ENCODE measurements around the gene MRO. TPM values are rescaled to one million over a fixed set of nuclear protein-coding genes. Genes with fewer than 3 reads are reported as not detected.

Gene MRO
- total RNA-seq, 6 experiments from 2014 or later, result not detected

DNA sequence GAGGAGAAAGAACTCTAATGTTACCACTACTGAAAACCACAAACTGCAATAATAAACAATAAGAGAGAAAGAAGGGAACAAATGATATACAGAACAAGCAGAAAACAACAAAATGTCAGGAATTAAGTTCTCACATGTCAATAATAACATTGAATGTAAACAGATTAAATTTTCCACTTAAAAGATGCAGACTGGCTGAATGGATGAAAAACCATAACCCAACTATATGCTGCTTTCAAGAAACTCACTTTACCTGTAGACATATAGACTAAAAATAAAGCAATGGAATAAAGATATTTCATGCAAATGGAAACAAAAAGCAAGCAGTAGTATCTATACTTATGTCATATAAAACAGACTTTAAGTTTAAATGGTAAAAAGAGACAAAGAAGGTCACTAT is 50.4 kb downstream of the MRO start:
- no peak for DNase-seq
- Mint-ChIP-seq H3K36me3 (ENCODE audit: low read depth) (no peaks in the 10 kb centered on the region), H3K27ac (no peak overlapping the region), H3K27me3 (ENCODE audit: insufficient read depth) (peaks cover 4% of the 10 kb centered on the region), H3K4me1 (ENCODE audit: low read depth) (no peaks in the 10 kb centered on the region), H3K4me3 (no peak overlapping the region), H3K9me3 (peaks cover 25% of the 10 kb centered on the region)
- TF ChIP-seq, protein P1, sequence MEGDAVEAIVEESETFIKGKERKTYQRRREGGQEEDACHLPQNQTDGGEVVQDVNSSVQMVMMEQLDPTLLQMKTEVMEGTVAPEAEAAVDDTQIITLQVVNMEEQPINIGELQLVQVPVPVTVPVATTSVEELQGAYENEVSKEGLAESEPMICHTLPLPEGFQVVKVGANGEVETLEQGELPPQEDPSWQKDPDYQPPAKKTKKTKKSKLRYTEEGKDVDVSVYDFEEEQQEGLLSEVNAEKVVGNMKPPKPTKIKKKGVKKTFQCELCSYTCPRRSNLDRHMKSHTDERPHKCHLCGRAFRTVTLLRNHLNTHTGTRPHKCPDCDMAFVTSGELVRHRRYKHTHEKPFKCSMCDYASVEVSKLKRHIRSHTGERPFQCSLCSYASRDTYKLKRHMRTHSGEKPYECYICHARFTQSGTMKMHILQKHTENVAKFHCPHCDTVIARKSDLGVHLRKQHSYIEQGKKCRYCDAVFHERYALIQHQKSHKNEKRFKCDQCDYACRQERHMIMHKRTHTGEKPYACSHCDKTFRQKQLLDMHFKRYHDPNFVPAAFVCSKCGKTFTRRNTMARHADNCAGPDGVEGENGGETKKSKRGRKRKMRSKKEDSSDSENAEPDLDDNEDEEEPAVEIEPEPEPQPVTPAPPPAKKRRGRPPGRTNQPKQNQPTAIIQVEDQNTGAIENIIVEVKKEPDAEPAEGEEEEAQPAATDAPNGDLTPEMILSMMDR (IDR thresholded peaks at IDR 0.05), result no peak

DNA sequence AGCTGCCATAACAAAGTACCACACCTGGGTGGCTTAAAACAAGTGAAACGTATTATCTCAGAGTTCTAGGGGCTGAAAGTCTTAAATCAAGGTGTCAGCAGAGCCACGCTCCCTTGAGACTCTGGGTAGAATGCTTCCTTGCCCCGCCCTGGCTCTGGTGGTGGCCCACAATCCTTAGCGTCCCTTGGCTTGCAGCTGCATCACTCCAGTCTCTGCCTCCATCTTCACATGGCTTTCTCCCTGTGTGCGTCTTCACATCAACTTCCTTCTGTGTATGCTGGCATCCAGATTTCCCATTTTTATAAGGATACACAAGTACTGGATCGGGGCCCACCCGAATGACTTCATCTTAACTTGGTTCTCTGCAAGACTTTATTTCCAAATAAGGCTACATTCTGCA is 62.5 kb downstream of the MRO start:
- Mint-ChIP-seq H3K4me3 (no peak overlapping the region), H3K4me1 (ENCODE audit: low read depth) (no peaks in the 10 kb centered on the region), H3K9me3 (no peaks in the 10 kb centered on the region; the same call in 1 of the 2 replicates), H3K27ac (no peak overlapping the region), H3K27me3 (ENCODE audit: insufficient read depth) (no peaks in the 10 kb centered on the region), H3K36me3 (ENCODE audit: low read depth) (no peaks in the 10 kb centered on the region)
- TF ChIP-seq, protein P1 (IDR thresholded peaks at IDR 0.05), result no peak
- no peak for DNase-seq

DNA sequence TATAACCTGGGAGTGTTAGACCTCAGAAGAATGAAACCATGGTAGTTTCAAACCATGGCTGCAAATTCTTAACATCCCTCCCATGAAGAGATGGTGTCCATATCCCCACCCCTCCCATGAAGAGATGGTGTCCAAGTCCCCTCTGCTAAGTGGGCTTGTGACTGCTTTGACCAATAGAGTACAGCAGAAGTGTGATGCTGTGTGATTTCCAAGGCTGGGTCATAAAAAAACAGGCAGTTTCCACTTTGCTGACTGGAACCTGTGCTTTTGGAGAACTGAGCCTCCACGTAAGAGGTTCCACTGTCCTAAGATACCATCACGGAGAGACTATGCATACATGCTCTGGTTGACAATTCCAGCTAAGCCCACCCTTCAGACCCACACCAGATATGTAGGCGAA is 65.5 kb downstream of the MRO start:
- no peaks in the 10 kb centered on the region; the same call in 1 of the 2 replicates for H3K9me3 Mint-ChIP-seq
- no peak overlapping the region for H3K4me3 Mint-ChIP-seq
- no peaks in the 10 kb centered on the region for H3K4me1 Mint-ChIP-seq (ENCODE audit: low read depth)
- TF ChIP-seq, protein P1 (IDR thresholded peaks at IDR 0.05), result no peak
- peaks cover 2% of the 10 kb centered on the region; the same call in 1 of the 2 replicates for H3K27me3 Mint-ChIP-seq (ENCODE audit: insufficient read depth)
- no peak overlapping the region for H3K27ac Mint-ChIP-seq
- DNase-seq, result no peak
- no peaks in the 10 kb centered on the region for H3K36me3 Mint-ChIP-seq (ENCODE audit: low read depth)

DNA sequence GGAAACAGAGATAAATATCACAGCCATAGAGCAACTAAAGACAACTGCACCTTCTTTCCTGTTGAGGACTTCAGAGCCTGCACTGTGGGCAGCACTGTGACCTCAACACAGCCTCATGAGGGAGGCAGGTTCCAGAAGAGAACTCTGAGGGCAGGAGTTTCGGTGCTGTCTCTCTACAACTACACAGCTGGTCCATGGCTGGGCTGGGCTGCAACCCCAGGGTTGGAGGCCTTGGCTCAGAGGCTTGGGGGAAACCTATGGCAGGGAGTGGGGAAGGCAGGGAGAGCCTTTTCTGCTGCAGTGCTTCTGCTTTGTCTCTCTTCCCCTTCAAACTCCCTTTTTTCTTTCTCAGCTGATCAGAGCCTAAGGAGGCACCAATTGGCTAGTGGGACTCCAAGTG is 66.5 kb downstream of the MRO start:
- Mint-ChIP-seq H3K4me1 (ENCODE audit: low read depth) (no peaks in the 10 kb centered on the region), H3K36me3 (ENCODE audit: low read depth) (no peaks in the 10 kb centered on the region), H3K27ac (no peak overlapping the region), H3K9me3 (no peaks in the 10 kb centered on the region; the same call in 1 of the 2 replicates), H3K27me3 (ENCODE audit: insufficient read depth) (peaks cover 2% of the 10 kb centered on the region; the same call in 1 of the 2 replicates), H3K4me3 (no peak overlapping the region)
- DNase-seq, result no peak
- TF ChIP-seq, protein P1 (IDR thresholded peaks at IDR 0.05), result no peak

DNA sequence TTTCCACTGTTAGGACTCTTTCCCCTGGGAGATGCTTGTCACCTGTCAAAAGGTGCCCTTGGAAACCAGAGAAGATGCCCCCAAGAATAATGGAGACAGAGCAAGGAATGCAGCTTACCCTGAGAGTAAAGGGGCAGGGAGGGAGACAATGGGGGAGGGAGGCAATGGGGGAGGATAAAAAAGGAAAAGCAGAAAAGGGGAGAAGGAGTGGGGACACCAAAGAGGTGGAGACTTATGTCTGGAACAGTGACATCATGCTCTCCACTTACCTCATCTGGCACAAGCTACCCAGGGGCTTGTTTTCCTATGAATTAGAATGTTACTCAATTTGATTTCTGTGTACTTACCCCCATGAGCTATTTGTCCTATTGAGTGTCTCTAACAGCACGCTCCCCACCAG is 67.9 kb downstream of the MRO start:
- Mint-ChIP-seq H3K36me3 (ENCODE audit: low read depth) (no peaks in the 10 kb centered on the region), H3K4me3 (no peak overlapping the region), H3K27me3 (ENCODE audit: insufficient read depth) (peaks cover 2% of the 10 kb centered on the region), H3K4me1 (ENCODE audit: low read depth) (no peaks in the 10 kb centered on the region), H3K27ac (no peak overlapping the region), H3K9me3 (no peaks in the 10 kb centered on the region; the same call in 1 of the 2 replicates)
- no peak for DNase-seq
- TF ChIP-seq, protein P1 (IDR thresholded peaks at IDR 0.05), result no peak

DNA sequence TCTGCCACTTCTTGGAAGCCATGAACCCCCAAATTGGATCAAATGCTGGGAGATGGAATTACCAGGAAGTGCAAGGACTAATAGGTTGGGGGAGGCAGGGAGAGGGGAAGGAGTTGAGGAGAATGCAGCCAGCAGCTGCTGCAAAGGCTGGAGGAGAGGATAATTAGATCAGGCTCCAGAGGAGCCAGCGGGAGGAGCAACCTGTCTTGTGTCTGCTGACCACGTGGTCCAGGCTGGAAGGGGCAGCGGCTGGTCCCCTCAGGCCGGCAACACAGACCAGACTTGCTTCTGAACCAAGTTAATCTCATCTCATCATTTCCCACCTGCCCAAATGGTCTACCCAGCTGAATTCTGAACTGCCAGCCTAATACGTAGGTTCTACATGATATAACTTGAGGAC is 68.3 kb downstream of the MRO start:
- TF ChIP-seq, protein P1 (IDR thresholded peaks at IDR 0.05), result no peak
- peaks cover 2% of the 10 kb centered on the region for H3K27me3 Mint-ChIP-seq (ENCODE audit: insufficient read depth)
- no peak overlapping the region for H3K27ac Mint-ChIP-seq
- no peak overlapping the region for H3K4me3 Mint-ChIP-seq
- H3K4me1 Mint-ChIP-seq (ENCODE audit: low read depth), result no peaks in the 10 kb centered on the region
- no peaks in the 10 kb centered on the region; the same call in 1 of the 2 replicates for H3K9me3 Mint-ChIP-seq
- H3K36me3 Mint-ChIP-seq (ENCODE audit: low read depth), result no peaks in the 10 kb centered on the region
- no peak for DNase-seq
